Liver (tissue), 9 donors: ENCODE results near the gene FRMD4A. TPM values are rescaled to one million over a fixed set of nuclear protein-coding genes. Genes with fewer than 3 reads are reported as not detected.

Source experiments
- DNase-seq: peaks from one replicate; pipeline ENCODE4 v3.0.0-alpha.2; 2017; ENCODE audit warnings: low spot score
- H3K27ac ChIP-seq, 2 donors: one replicate each; pipeline ENCODE4 v1.7.0; 2013; ENCODE audit warnings: inconsistent platforms in 2 of 2, low read length in 2 of 2, control low read depth in 1 of 2, low read depth in 1 of 2, mild to moderate bottlenecking in 1 of 2
- H3K27me3 ChIP-seq, 4 donors: one replicate each; pipeline versions ENCODE4 v1.6.1 to v1.7.0; 2013; ENCODE audit warnings: low read length in 3 of 4, inconsistent platforms in 1 of 4, mild to moderate bottlenecking in 1 of 4, moderate library complexity in 1 of 4; ENCODE audit not compliant: control insufficient read depth in 4 of 4, insufficient read depth in 4 of 4
- H3K36me3 ChIP-seq, 4 donors: one replicate each; pipeline versions ENCODE4 v1.6.1 to v1.7.0; 2013; ENCODE audit warnings: low read length in 3 of 4, mild to moderate bottlenecking in 3 of 4, low read depth in 1 of 4, moderate library complexity in 1 of 4; ENCODE audit not compliant: control insufficient read depth in 4 of 4, insufficient read depth in 3 of 4
- H3K4me1 ChIP-seq, 4 donors: one replicate each; pipeline versions ENCODE4 v1.6.1 to v1.7.0; 2013; ENCODE audit warnings: low read length in 3 of 4, mild to moderate bottlenecking in 3 of 4, moderate library complexity in 1 of 4; ENCODE audit not compliant: control insufficient read depth in 4 of 4, insufficient read depth in 4 of 4
- H3K4me3 ChIP-seq, 3 donors: one replicate each; pipeline versions ENCODE4 v1.6.1 to v1.7.0; 2013; ENCODE audit warnings: low read length in 3 of 3, control low read depth in 1 of 3, low read depth in 1 of 3, mild to moderate bottlenecking in 1 of 3
- H3K9ac ChIP-seq, 2 donors: one replicate each; pipeline ENCODE4 v1.7.0; 2013; ENCODE audit warnings: low read length in 2 of 2, mild to moderate bottlenecking in 2 of 2, moderate library complexity in 2 of 2, control low read depth in 1 of 2, low read depth in 1 of 2
- H3K9me3 ChIP-seq, 4 donors: one replicate each; pipeline versions ENCODE4 v1.6.1 to v1.7.0; 2013; ENCODE audit warnings: low read length in 3 of 4; ENCODE audit not compliant: control insufficient read depth in 4 of 4
- ATF3 ChIP-seq: IDR thresholded peaks from 2 replicates; pipeline ENCODE4 v1.6.1; 2016; ENCODE audit warnings: antibody characterized with exemption
- EGR1 ChIP-seq, 2 donors: IDR thresholded peaks; 2 replicates each; pipeline ENCODE4 v1.6.1; 2016 to 2018; ENCODE audit warnings: antibody characterized with exemption in 2 of 2, low read depth in 2 of 2
- FOXA1 ChIP-seq: IDR thresholded peaks from 2 replicates; pipeline ENCODE4 v1.6.1; 2016; ENCODE audit warnings: antibody characterized with exemption
- FOXA2 ChIP-seq: IDR thresholded peaks from 2 replicates; pipeline ENCODE4 v1.6.1; 2016; ENCODE audit warnings: antibody characterized with exemption
- GABPA ChIP-seq, 2 donors: IDR thresholded peaks in 1 of 2; conservative IDR thresholded peaks in 1 of 2; 2 replicates each; pipeline ENCODE4 v1.6.1; 2016; ENCODE audit warnings: antibody characterized with exemption in 2 of 2, mild to moderate bottlenecking in 1 of 2, moderate library complexity in 1 of 2
- HNF4A ChIP-seq, 2 donors: conservative IDR thresholded peaks; 2 replicates each; pipeline ENCODE4 v1.6.1; 2016; ENCODE audit warnings: antibody characterized with exemption in 2 of 2, mild to moderate bottlenecking in 2 of 2
- JUND ChIP-seq, 2 donors: IDR thresholded peaks; 2 replicates each; pipeline ENCODE4 v1.6.1; 2016; ENCODE audit warnings: antibody characterized with exemption in 2 of 2
- MAX ChIP-seq: IDR thresholded peaks from 2 replicates; pipeline ENCODE4 v1.6.1; 2016; ENCODE audit warnings: antibody characterized with exemption
- NR2F2 ChIP-seq: IDR thresholded peaks from 2 replicates; pipeline ENCODE4 v1.6.1; 2016; ENCODE audit warnings: antibody characterized with exemption
- RAD21 ChIP-seq, 2 donors: IDR thresholded peaks; 2 replicates each; pipeline ENCODE4 v1.6.1; 2016; ENCODE audit warnings: antibody characterized with exemption in 2 of 2, mild to moderate bottlenecking in 2 of 2
- RXRA ChIP-seq, 2 donors: IDR thresholded peaks; 2 replicates each; pipeline ENCODE4 v1.6.1; 2017 to 2018; ENCODE audit warnings: antibody characterized with exemption in 2 of 2, mild to moderate bottlenecking in 1 of 2
- SP1 ChIP-seq: IDR thresholded peaks from 2 replicates; pipeline ENCODE4 v1.6.1; 2018; ENCODE audit warnings: antibody characterized with exemption, mild to moderate bottlenecking
- TAF1 ChIP-seq: conservative IDR thresholded peaks from 2 replicates; pipeline ENCODE4 v1.6.1; 2016; ENCODE audit warnings: antibody characterized with exemption, mild to moderate bottlenecking
- YY1 ChIP-seq: IDR thresholded peaks from 2 replicates; pipeline ENCODE4 v1.6.1; 2016; ENCODE audit warnings: antibody characterized with exemption, mild to moderate bottlenecking
- WGBS: extraction: QIAGEN DNeasy Blood & Tissue Kit; methylation state at CpG from one replicate; pipeline ENCODE4 v1.1.7; 2013; 5-methylcytosine and 5-hydroxymethylcytosine counted together
- polyA plus RNA-seq, 2 donors: library from polyadenylated mRNA; stranded (reverse) in 1 of 2; unstranded in 1 of 2; fragments of 200-250 nt in 1 of 2; fragments of >200 nt in 1 of 2; fragmentation: Nextera tagmentation in 1 of 2; extraction: Ambion mirVana in 1 of 2; gene quantifications; one replicate each; pipeline versions ENCODE4 v1.2.1 to v1.2.3, GENCODE V29; 2013 to 2015
- total RNA-seq, 2 donors: library from RNA; depleted of rRNA; stranded (reverse); fragments of >200 nt; gene quantifications; one replicate each; pipeline ENCODE4 v1.2.3, GENCODE V29; 2014
- TF ChIP-seq, protein P1 (sequence below): IDR thresholded peaks from 2 replicates; pipeline ENCODE4 v1.6.1; 2016; ENCODE audit warnings: antibody characterized with exemption
- TF ChIP-seq, protein P2 (sequence below): IDR thresholded peaks from 2 replicates; pipeline ENCODE4 v1.6.1; 2016; ENCODE audit warnings: antibody characterized with exemption, mild to moderate bottlenecking
- TF ChIP-seq, protein P3 (sequence below): fragments of 150-350 bp; IDR thresholded peaks from 2 replicates; pipeline ENCODE4 v1.5.1; 2017; ENCODE audit warnings: improper control_type of control experiment, low read depth, low read length; ENCODE audit not compliant: missing input control
- donor health status: healthy.
- donor health status: healthy.
- donor health status: healthy.
- donor health status: healthy.
- donor health status: healthy.

Gene FRMD4A
- total and polyA plus RNA-seq, 4 donors, result 8.2 to 34.3 (median 13.1) TPM

- H3K4me1 ChIP-seq, result no peaks in the 10 kb centered on the region
- H3K9me3 ChIP-seq, result peaks cover 0 to 3% (median 1%) of the 10 kb centered on the region in 4 donors
- no peak overlapping the region for H3K27ac ChIP-seq
- peaks cover 0 to 17% (median 9%) of the 10 kb centered on the region in 4 donors for H3K36me3 ChIP-seq
- no peak for TF ChIP-seq FOXA2
- no peak for TF ChIP-seq SP1
- TF ChIP-seq, protein P1, sequence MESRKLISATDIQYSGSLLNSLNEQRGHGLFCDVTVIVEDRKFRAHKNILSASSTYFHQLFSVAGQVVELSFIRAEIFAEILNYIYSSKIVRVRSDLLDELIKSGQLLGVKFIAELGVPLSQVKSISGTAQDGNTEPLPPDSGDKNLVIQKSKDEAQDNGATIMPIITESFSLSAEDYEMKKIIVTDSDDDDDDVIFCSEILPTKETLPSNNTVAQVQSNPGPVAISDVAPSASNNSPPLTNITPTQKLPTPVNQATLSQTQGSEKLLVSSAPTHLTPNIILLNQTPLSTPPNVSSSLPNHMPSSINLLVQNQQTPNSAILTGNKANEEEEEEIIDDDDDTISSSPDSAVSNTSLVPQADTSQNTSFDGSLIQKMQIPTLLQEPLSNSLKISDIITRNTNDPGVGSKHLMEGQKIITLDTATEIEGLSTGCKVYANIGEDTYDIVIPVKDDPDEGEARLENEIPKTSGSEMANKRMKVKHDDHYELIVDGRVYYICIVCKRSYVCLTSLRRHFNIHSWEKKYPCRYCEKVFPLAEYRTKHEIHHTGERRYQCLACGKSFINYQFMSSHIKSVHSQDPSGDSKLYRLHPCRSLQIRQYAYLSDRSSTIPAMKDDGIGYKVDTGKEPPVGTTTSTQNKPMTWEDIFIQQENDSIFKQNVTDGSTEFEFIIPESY, result no peak
- no peak for TF ChIP-seq EGR1 (IDR thresholded peaks at IDR 0.05; ENCODE audit: low read depth in 2 of 2)
- TF ChIP-seq JUND (IDR thresholded peaks at IDR 0.05), result no peak
- no peak for TF ChIP-seq ATF3
- no peak for TF ChIP-seq RAD21 (IDR thresholded peaks at IDR 0.05)
- TF ChIP-seq, protein P2, sequence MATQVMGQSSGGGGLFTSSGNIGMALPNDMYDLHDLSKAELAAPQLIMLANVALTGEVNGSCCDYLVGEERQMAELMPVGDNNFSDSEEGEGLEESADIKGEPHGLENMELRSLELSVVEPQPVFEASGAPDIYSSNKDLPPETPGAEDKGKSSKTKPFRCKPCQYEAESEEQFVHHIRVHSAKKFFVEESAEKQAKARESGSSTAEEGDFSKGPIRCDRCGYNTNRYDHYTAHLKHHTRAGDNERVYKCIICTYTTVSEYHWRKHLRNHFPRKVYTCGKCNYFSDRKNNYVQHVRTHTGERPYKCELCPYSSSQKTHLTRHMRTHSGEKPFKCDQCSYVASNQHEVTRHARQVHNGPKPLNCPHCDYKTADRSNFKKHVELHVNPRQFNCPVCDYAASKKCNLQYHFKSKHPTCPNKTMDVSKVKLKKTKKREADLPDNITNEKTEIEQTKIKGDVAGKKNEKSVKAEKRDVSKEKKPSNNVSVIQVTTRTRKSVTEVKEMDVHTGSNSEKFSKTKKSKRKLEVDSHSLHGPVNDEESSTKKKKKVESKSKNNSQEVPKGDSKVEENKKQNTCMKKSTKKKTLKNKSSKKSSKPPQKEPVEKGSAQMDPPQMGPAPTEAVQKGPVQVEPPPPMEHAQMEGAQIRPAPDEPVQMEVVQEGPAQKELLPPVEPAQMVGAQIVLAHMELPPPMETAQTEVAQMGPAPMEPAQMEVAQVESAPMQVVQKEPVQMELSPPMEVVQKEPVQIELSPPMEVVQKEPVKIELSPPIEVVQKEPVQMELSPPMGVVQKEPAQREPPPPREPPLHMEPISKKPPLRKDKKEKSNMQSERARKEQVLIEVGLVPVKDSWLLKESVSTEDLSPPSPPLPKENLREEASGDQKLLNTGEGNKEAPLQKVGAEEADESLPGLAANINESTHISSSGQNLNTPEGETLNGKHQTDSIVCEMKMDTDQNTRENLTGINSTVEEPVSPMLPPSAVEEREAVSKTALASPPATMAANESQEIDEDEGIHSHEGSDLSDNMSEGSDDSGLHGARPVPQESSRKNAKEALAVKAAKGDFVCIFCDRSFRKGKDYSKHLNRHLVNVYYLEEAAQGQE, result no peak
- no peak for TF ChIP-seq MAX
- TF ChIP-seq, protein P3, sequence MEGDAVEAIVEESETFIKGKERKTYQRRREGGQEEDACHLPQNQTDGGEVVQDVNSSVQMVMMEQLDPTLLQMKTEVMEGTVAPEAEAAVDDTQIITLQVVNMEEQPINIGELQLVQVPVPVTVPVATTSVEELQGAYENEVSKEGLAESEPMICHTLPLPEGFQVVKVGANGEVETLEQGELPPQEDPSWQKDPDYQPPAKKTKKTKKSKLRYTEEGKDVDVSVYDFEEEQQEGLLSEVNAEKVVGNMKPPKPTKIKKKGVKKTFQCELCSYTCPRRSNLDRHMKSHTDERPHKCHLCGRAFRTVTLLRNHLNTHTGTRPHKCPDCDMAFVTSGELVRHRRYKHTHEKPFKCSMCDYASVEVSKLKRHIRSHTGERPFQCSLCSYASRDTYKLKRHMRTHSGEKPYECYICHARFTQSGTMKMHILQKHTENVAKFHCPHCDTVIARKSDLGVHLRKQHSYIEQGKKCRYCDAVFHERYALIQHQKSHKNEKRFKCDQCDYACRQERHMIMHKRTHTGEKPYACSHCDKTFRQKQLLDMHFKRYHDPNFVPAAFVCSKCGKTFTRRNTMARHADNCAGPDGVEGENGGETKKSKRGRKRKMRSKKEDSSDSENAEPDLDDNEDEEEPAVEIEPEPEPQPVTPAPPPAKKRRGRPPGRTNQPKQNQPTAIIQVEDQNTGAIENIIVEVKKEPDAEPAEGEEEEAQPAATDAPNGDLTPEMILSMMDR, result no peak
- TF ChIP-seq NR2F2, result no peak
- no peak for TF ChIP-seq YY1
- TF ChIP-seq HNF4A (conservative IDR thresholded peaks at IDR 0.05), result no peak
- TF ChIP-seq RXRA (IDR thresholded peaks at IDR 0.05), result no peak
- WGBS, result 89% methylated on average over 1 of the region's 1 CpG
- H3K4me3 ChIP-seq, result no peak overlapping the region
- DNase-seq, result no peak
- no peak overlapping the region for H3K9ac ChIP-seq
- no peaks in the 10 kb centered on the region for H3K27me3 ChIP-seq
These were observed 693.3 kb downstream of the FRMD4A start for GRCh38 chr10:13637303-13637856.

DNA sequence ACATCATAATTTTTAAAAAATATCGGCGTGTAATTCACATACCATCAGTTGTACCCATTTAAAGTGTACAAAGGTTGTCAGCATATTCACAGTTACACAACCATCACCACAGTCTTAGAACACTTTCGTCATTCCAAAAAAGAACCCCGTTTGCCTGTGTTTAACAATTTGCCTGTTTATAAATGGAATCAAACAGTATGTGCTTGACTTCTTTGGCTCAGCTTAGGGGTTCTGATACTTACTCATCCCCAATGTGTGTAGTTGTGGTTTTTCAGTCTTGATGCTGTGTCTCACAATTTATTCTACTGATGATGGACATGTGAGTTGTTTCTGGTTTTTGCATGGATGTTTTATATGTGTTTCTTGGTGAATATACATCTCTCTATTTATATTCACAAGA is 693.9 kb downstream of the FRMD4A start:
- H3K4me1 ChIP-seq, result no peaks in the 10 kb centered on the region
- no peaks in the 10 kb centered on the region for H3K27me3 ChIP-seq
- no peak overlapping the region for H3K9ac ChIP-seq
- H3K36me3 ChIP-seq, result peaks cover 0 to 13% (median 8%) of the 10 kb centered on the region in 4 donors
- H3K9me3 ChIP-seq, result peaks cover 0 to 2% (median 0%) of the 10 kb centered on the region in 4 donors
- no peak for DNase-seq
- 94% methylated on average over 4 of the region's 4 CpGs for whole genome bisulfite sequencing
- no peak overlapping the region for H3K27ac ChIP-seq
- no peak overlapping the region for H3K4me3 ChIP-seq
- no peak for TF ChIP-seq JUND (IDR thresholded peaks at IDR 0.05)
- no peak for TF ChIP-seq SP1
- TF ChIP-seq, protein P3, result no peak
- no peak for TF ChIP-seq GABPA (IDR thresholded peaks at IDR 0.05 in 1 of 2, conservative IDR thresholded peaks at IDR 0.05 in 1 of 2)
- TF ChIP-seq HNF4A (conservative IDR thresholded peaks at IDR 0.05), result no peak
- no peak for TF ChIP-seq FOXA2
- no peak for TF ChIP-seq NR2F2
- TF ChIP-seq YY1, result no peak
- no peak for TF ChIP-seq RXRA (IDR thresholded peaks at IDR 0.05)
- TF ChIP-seq MAX, result no peak
- no peak for TF ChIP-seq ATF3
- no peak for TF ChIP-seq TAF1
- TF ChIP-seq FOXA1, result no peak
- TF ChIP-seq RAD21 (IDR thresholded peaks at IDR 0.05), result no peak
- TF ChIP-seq, protein P1, result no peak
